HL-60 (cell line): ENCODE results near the gene RIPK4.

Experiments used
- DNase-seq, 2 experiments: peaks; one replicate each; pipeline ENCODE4 v3.0.0-alpha.2; 2010 to 2020; ENCODE audit warnings: low read depth in 1 of 2, low spot score in 1 of 2
- H3K27ac ChIP-seq: fragments of 250-450 bp; sonication (Bioruptor Pico); replicated peaks from 2 replicates; pipeline ENCODE4 v1.5.1; 2020; ENCODE audit warnings: mild to moderate bottlenecking, moderate library complexity
- H3K27me3 ChIP-seq: fragments of 250-450 bp; sonication (Bioruptor Pico); 2 replicates; pipeline ENCODE4 v1.5.1; 2021; ENCODE audit warnings: mild to moderate bottlenecking, moderate library complexity; ENCODE audit not compliant: insufficient read depth, poor library complexity, severe bottlenecking
- H3K4me3 ChIP-seq: replicated peaks from 2 replicates; pipeline ENCODE4 v1.5.1; 2011; ENCODE audit warnings: mild to moderate bottlenecking, control low read depth, low read length; ENCODE audit not compliant: insufficient read depth
- GABPA ChIP-seq: IDR thresholded peaks from 2 replicates; pipeline ENCODE4 v1.6.1; 2012; ENCODE audit warnings: low read depth
- POLR2AphosphoS5 ChIP-seq: IDR thresholded peaks from 2 replicates; pipeline ENCODE4 v1.6.1; 2012; ENCODE audit warnings: low read depth
- SPI1 ChIP-seq: IDR thresholded peaks from 2 replicates; pipeline ENCODE4 v1.6.1; 2012; ENCODE audit warnings: low read depth, mild to moderate bottlenecking, borderline replicate concordance
- TF ChIP-seq, protein P1 (sequence below): IDR thresholded peaks from 2 replicates; pipeline ENCODE4 v1.6.1; 2012; ENCODE audit warnings: low read depth; ENCODE audit not compliant: insufficient replicate concordance
- TF ChIP-seq, protein P2 (sequence below): IDR thresholded peaks from one replicate; pipeline ENCODE4 v1.5.1; 2011; ENCODE audit warnings: low read length, control low read depth, inconsistent platforms; ENCODE audit not compliant: insufficient read depth

Gene RIPK4

GRCh38 chr21:41712730-41713129 is 54.1 kb downstream of the RIPK4 start:
- DNase-seq, result peak in 1 of 2 experiments; percentile 16
- H3K4me3 ChIP-seq, result no peak overlapping the region
- TF ChIP-seq SPI1, result no peak
- TF ChIP-seq POLR2AphosphoS5, result no peak
- TF ChIP-seq, protein P1, sequence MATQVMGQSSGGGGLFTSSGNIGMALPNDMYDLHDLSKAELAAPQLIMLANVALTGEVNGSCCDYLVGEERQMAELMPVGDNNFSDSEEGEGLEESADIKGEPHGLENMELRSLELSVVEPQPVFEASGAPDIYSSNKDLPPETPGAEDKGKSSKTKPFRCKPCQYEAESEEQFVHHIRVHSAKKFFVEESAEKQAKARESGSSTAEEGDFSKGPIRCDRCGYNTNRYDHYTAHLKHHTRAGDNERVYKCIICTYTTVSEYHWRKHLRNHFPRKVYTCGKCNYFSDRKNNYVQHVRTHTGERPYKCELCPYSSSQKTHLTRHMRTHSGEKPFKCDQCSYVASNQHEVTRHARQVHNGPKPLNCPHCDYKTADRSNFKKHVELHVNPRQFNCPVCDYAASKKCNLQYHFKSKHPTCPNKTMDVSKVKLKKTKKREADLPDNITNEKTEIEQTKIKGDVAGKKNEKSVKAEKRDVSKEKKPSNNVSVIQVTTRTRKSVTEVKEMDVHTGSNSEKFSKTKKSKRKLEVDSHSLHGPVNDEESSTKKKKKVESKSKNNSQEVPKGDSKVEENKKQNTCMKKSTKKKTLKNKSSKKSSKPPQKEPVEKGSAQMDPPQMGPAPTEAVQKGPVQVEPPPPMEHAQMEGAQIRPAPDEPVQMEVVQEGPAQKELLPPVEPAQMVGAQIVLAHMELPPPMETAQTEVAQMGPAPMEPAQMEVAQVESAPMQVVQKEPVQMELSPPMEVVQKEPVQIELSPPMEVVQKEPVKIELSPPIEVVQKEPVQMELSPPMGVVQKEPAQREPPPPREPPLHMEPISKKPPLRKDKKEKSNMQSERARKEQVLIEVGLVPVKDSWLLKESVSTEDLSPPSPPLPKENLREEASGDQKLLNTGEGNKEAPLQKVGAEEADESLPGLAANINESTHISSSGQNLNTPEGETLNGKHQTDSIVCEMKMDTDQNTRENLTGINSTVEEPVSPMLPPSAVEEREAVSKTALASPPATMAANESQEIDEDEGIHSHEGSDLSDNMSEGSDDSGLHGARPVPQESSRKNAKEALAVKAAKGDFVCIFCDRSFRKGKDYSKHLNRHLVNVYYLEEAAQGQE, result no peak
- no peak for TF ChIP-seq GABPA
- TF ChIP-seq, protein P2, sequence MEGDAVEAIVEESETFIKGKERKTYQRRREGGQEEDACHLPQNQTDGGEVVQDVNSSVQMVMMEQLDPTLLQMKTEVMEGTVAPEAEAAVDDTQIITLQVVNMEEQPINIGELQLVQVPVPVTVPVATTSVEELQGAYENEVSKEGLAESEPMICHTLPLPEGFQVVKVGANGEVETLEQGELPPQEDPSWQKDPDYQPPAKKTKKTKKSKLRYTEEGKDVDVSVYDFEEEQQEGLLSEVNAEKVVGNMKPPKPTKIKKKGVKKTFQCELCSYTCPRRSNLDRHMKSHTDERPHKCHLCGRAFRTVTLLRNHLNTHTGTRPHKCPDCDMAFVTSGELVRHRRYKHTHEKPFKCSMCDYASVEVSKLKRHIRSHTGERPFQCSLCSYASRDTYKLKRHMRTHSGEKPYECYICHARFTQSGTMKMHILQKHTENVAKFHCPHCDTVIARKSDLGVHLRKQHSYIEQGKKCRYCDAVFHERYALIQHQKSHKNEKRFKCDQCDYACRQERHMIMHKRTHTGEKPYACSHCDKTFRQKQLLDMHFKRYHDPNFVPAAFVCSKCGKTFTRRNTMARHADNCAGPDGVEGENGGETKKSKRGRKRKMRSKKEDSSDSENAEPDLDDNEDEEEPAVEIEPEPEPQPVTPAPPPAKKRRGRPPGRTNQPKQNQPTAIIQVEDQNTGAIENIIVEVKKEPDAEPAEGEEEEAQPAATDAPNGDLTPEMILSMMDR, result no peak
- no peaks in the 10 kb centered on the region for H3K27me3 ChIP-seq
- no peak overlapping the region for H3K27ac ChIP-seq

DNA sequence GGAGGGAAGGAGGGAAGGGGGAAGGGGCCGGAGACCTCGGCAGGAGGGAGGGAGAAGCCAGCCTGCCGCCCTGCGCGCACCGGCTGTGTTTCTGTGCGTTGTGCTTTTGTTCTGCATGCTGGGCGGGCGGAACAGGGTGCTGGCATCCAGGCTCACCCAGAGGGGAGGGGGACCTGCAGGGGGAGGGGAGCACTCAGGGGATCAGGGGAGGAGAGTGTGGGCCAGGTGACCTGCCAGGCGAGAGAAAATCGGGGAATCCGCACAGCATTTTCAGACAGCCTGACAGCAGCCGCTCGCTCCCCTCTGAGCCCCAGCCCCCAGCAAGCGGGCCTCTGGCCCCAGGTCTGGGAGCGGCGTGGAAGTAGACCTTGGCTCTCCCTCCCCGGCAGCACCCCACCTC is 54.7 kb downstream of the RIPK4 start:
- H3K27me3 ChIP-seq, result no peaks in the 10 kb centered on the region
- no peak for DNase-seq

DNA sequence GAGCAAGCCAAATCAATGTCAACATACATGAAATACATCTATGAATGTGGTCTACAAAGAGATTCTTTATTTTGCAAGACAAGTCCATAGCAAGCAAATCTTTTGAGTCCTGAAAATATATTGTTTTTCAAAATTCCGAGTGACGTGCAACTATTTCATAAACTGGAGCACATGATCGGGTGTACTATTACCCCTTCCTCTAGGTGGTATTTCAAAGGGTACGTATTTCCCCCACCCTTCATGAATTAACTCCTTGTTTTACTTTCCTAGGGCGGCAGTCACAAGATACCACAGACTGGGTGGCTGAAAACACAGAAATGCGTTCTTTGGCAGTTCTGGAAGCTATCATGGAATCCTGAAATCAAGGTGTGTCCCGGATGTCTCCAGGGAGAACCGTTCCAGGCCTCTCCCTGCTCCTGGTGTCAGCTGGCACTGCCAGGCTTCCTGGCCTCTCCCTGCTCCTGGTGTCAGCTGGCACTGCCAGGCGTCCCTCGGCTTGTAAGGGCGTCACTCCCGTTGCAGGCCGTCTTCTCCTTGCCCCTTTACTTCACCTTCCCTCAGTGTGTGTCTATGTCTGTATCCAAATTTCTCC is 55.3 kb downstream of the RIPK4 start:
- Histone ChIP-seq H3K27me3 (no peaks in the 10 kb centered on the region), H3K27ac (no peak overlapping the region), H3K4me3 (no peak overlapping the region)
- no peak for DNase-seq
- TF ChIP-seq SPI1, result no peak
- TF ChIP-seq, protein P2, result no peak
- TF ChIP-seq GABPA, result no peak
- no peak for TF ChIP-seq POLR2AphosphoS5

More for the DNA sequence above, 54.7 kb downstream of the RIPK4 start:
- Histone ChIP-seq H3K4me3 (no peak overlapping the region), H3K27ac (no peak overlapping the region)
- no peak for TF ChIP-seq POLR2AphosphoS5
- TF ChIP-seq GABPA, result no peak
- TF ChIP-seq, protein P1, result no peak
- TF ChIP-seq, protein P2, result no peak
- no peak for TF ChIP-seq SPI1

GRCh38 chr21:41710823-41711160 is 56.1 kb downstream of the RIPK4 start:
- no peak for DNase-seq
- TF ChIP-seq GABPA, result no peak
- no peak for TF ChIP-seq SPI1
- no peak for TF ChIP-seq POLR2AphosphoS5
- TF ChIP-seq, protein P1, result no peak
- TF ChIP-seq, protein P2, result no peak
- no peaks in the 10 kb centered on the region for H3K27me3 ChIP-seq

More at GRCh38 chr21:41710823-41711160, 56.1 kb downstream of the RIPK4 start:
- Histone ChIP-seq H3K4me3 (no peak overlapping the region), H3K27ac (no peak overlapping the region)
